BE2C (cell line): ENCODE data around the gene PDZD4.

Experiments used
- DNase-seq: peaks from one replicate; pipeline ENCODE4 v3.0.0-alpha.2; 2020
- H3K27me3 ChIP-seq: fragments of 250-450 bp; sonication (Bioruptor Pico); 2 replicates; pipeline ENCODE4 v1.5.1; 2020; ENCODE audit warnings: mild to moderate bottlenecking
- H3K36me3 ChIP-seq: fragments of 250-450 bp; sonication (Bioruptor Pico); 2 replicates; pipeline ENCODE4 v1.5.1; 2020; ENCODE audit warnings: mild to moderate bottlenecking
- H3K4me1 ChIP-seq: fragments of 250-450 bp; sonication (Bioruptor Pico); 2 replicates; pipeline ENCODE4 v1.5.1; 2020
- H3K4me3 ChIP-seq: 2 replicates; pipeline ENCODE4 v1.5.1; 2011; ENCODE audit warnings: low read depth, low read length
- H3K9me3 ChIP-seq: fragments of 250-450 bp; sonication (Bioruptor Pico); 2 replicates; pipeline ENCODE4 v1.5.1; 2020
- CTCF ChIP-seq: IDR thresholded peaks from 2 replicates; pipeline ENCODE4 v1.5.1; 2012; ENCODE audit warnings: mild to moderate bottlenecking, low read depth, low read length

PDZD4 gene

GRCh38 chrX:153800177-153800722 lies 30.1 kb downstream of the PDZD4 start:
- no peak overlapping the region for H3K4me3 ChIP-seq
- DNase-seq: no peak
- H3K27me3 ChIP-seq: no peaks in the 10 kb centered on the region
- TF ChIP-seq CTCF: no peak
- peaks cover 27% of the 10 kb centered on the region for H3K36me3 ChIP-seq
- no peaks in the 10 kb centered on the region for H3K9me3 ChIP-seq
- H3K4me1 ChIP-seq: no peaks in the 10 kb centered on the region

GRCh38 chrX:153799326-153799725 lies 31.0 kb downstream of the PDZD4 start:
- Histone ChIP-seq H3K4me3 (no peak overlapping the region), H3K4me1 (no peaks in the 10 kb centered on the region), H3K27me3 (no peaks in the 10 kb centered on the region), H3K36me3 (peaks cover 27% of the 10 kb centered on the region), H3K9me3 (no peaks in the 10 kb centered on the region)
- no peak for TF ChIP-seq CTCF
- no peak for DNase-seq

GRCh38 chrX:153797415-153798015 lies 32.8 kb downstream of the PDZD4 start:
- no peak for DNase-seq
- Histone ChIP-seq H3K27me3 (no peaks in the 10 kb centered on the region), H3K4me3 (no peak overlapping the region), H3K4me1 (peaks cover 5% of the 10 kb centered on the region), H3K36me3 (peaks cover 30% of the 10 kb centered on the region), H3K9me3 (no peaks in the 10 kb centered on the region)
- no peak for TF ChIP-seq CTCF

- Histone ChIP-seq H3K36me3 (peaks cover 36% of the 10 kb centered on the region), H3K27me3 (no peaks in the 10 kb centered on the region), H3K4me1 (peaks cover 18% of the 10 kb centered on the region), H3K4me3 (peak overlapping the region; percentile 81), H3K9me3 (no peaks in the 10 kb centered on the region)
- DNase-seq: no peak
- TF ChIP-seq CTCF: no peak
Observed at GRCh38 chrX:153794897-153795816, 35.2 kb downstream of the PDZD4 start.

- peaks cover 42% of the 10 kb centered on the region for H3K36me3 ChIP-seq
- TF ChIP-seq CTCF: no peak
- no peaks in the 10 kb centered on the region for H3K9me3 ChIP-seq
Observed at GRCh38 chrX:153794018-153794896, 36.1 kb downstream of the PDZD4 start, which contains the start of the genes IDH3G and SSR4. Gene IDH3G (minus strand): TSS chrX:153794375. CDS start chrX:153794326, 49 bp downstream. Gene SSR4 (plus strand): TSS chrX:153794668. CDS start chrX:153794688, 20 bp downstream.

More at GRCh38 chrX:153794018-153794896, 36.1 kb downstream of the PDZD4 start, which contains the start of the genes IDH3G and SSR4:
- peak within 1 kb of the TSS; percentile 81 for H3K4me3 ChIP-seq
- H3K4me1 ChIP-seq: peaks cover 18% of the 10 kb centered on the region
- peak; percentile 94 for DNase-seq
- H3K27me3 ChIP-seq: no peaks in the 10 kb centered on the region
